Measurements from ENCODE around the gene CRYL1. TPM values are rescaled to one million over a fixed set of nuclear protein-coding genes. Genes with fewer than 3 reads are reported as not detected.

The CRYL1 gene
- total RNA-seq, 1 donor from 2014 or later = 3.6 TPM

DNA sequence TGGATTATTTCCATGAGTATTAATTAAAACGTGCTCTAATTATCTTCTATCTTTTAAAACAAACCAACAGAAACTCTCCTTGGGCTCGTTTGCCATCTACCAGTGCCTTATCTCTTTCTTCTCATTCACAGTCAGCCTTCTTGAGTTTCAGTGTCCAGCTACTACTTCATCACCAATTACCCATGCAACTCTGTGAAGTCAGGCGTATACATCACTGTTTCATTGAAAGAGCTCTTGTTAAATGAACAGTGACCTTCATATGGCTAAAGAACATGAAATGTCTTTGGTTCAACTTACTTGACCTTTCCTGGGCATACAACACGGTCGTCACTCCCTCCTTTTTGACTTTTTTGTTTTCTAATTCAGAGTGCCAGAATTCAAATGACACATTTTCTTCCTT, 36.1 kb upstream of the CRYL1 start:
- no peak for DNase-seq (ENCODE audit: low spot score)
- H3K4me1 ChIP-seq = no peaks in the 10 kb centered on the region
- no peaks in the 10 kb centered on the region for H3K36me3 ChIP-seq
- H3K79me2 ChIP-seq (ENCODE audit: low read depth) = no peaks in the 10 kb centered on the region
- Mint-ChIP-seq H3K4me1 (no peaks in the 10 kb centered on the region), H3K27ac (no peak overlapping the region), H3K27me3 (ENCODE audit: insufficient read depth, low read depth) (peaks cover 6% of the 10 kb centered on the region), H3K9me3 (peaks cover 6% of the 10 kb centered on the region), H3K36me3 (peaks cover 7% of the 10 kb centered on the region), H3K4me3 (no peak overlapping the region)
- H3K4me2 ChIP-seq = no peak overlapping the region
- H2AFZ ChIP-seq (replicated peaks) = no peak overlapping the region
- no peak overlapping the region for H3K4me3 ChIP-seq
- TF ChIP-seq, protein P1, sequence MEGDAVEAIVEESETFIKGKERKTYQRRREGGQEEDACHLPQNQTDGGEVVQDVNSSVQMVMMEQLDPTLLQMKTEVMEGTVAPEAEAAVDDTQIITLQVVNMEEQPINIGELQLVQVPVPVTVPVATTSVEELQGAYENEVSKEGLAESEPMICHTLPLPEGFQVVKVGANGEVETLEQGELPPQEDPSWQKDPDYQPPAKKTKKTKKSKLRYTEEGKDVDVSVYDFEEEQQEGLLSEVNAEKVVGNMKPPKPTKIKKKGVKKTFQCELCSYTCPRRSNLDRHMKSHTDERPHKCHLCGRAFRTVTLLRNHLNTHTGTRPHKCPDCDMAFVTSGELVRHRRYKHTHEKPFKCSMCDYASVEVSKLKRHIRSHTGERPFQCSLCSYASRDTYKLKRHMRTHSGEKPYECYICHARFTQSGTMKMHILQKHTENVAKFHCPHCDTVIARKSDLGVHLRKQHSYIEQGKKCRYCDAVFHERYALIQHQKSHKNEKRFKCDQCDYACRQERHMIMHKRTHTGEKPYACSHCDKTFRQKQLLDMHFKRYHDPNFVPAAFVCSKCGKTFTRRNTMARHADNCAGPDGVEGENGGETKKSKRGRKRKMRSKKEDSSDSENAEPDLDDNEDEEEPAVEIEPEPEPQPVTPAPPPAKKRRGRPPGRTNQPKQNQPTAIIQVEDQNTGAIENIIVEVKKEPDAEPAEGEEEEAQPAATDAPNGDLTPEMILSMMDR (IDR thresholded peaks at IDR 0.05) = no peak
- H3F3A ChIP-seq (ENCODE audit: low read depth) = peaks cover 4% of the 10 kb centered on the region
- H3K9ac ChIP-seq = no peak overlapping the region
- no peaks in the 10 kb centered on the region for H4K20me1 ChIP-seq (ENCODE audit: low read depth)
- H3K27me3 ChIP-seq = no peaks in the 10 kb centered on the region
- H3K9me3 ChIP-seq (ENCODE audit: low read depth) = no peaks in the 10 kb centered on the region
- H3K27ac ChIP-seq = no peak overlapping the region

- Histone ChIP-seq H3K9me3 (ENCODE audit: low read depth) (no peaks in the 10 kb centered on the region), H3K4me3 (no peak overlapping the region), H3K4me1 (no peaks in the 10 kb centered on the region), H3K9ac (no peak overlapping the region), H3K79me2 (ENCODE audit: low read depth) (no peaks in the 10 kb centered on the region), H3K4me2 (no peak overlapping the region), H3K27ac (no peak overlapping the region), H2AFZ (replicated peaks) (no peak overlapping the region), H3K36me3 (no peaks in the 10 kb centered on the region), H3F3A (ENCODE audit: low read depth) (no peaks in the 10 kb centered on the region), H4K20me1 (ENCODE audit: low read depth) (no peaks in the 10 kb centered on the region), H3K27me3 (no peaks in the 10 kb centered on the region)
- Mint-ChIP-seq H3K4me1 (no peaks in the 10 kb centered on the region), H3K4me3 (no peak overlapping the region), H3K9me3 (peaks cover 6% of the 10 kb centered on the region), H3K36me3 (peaks cover 4% of the 10 kb centered on the region), H3K27me3 (ENCODE audit: insufficient read depth, low read depth) (peaks cover 6% of the 10 kb centered on the region), H3K27ac (no peak overlapping the region)
- TF ChIP-seq, protein P1 (IDR thresholded peaks at IDR 0.05) = no peak
- TF ChIP-seq EZH2phosphoT487 (IDR thresholded peaks at IDR 0.05) = no peak
- TF ChIP-seq EZH2 (IDR thresholded peaks at IDR 0.05) = no peak
- no peak for DNase-seq (ENCODE audit: low spot score)
Measured at GRCh38 chr13:20559659-20560356, 34.2 kb upstream of the CRYL1 start.

GRCh38 chr13:20558982-20559381, 33.3 kb upstream of the CRYL1 start:
- DNase-seq (ENCODE audit: low spot score) = no peak
- no peaks in the 10 kb centered on the region for H3K9me3 ChIP-seq (ENCODE audit: low read depth)
- no peaks in the 10 kb centered on the region for H3K79me2 ChIP-seq (ENCODE audit: low read depth)
- no peaks in the 10 kb centered on the region for H3K36me3 ChIP-seq
- H3K4me2 ChIP-seq = no peak overlapping the region
- H3K9ac ChIP-seq = no peak overlapping the region
- H4K20me1 ChIP-seq (ENCODE audit: low read depth) = no peaks in the 10 kb centered on the region
- Mint-ChIP-seq H3K36me3 (no peaks in the 10 kb centered on the region), H3K27ac (no peak overlapping the region), H3K27me3 (ENCODE audit: insufficient read depth, low read depth) (peaks cover 3% of the 10 kb centered on the region), H3K4me1 (no peaks in the 10 kb centered on the region), H3K4me3 (no peak overlapping the region), H3K9me3 (peaks cover 2% of the 10 kb centered on the region)
- TF ChIP-seq, protein P1 (IDR thresholded peaks at IDR 0.05) = no peak
- no peak for TF ChIP-seq EZH2phosphoT487 (IDR thresholded peaks at IDR 0.05)
- no peak overlapping the region for H3K27ac ChIP-seq
- no peaks in the 10 kb centered on the region for H3F3A ChIP-seq (ENCODE audit: low read depth)
- H3K4me1 ChIP-seq = no peaks in the 10 kb centered on the region
- H3K27me3 ChIP-seq = no peaks in the 10 kb centered on the region
- no peak overlapping the region for H3K4me3 ChIP-seq
- no peak overlapping the region for H2AFZ ChIP-seq (replicated peaks)

Measured in neural progenitor cell (in vitro differentiated cells).